Adrenal gland (tissue), 12 donors: ENCODE results near the gene SIK2. TPM values are rescaled to one million over a fixed set of nuclear protein-coding genes. Genes with fewer than 3 reads are reported as not detected.

Experiments used
- DNase-seq, 7 donors: peaks; one replicate each; pipeline ENCODE4 v3.0.0-alpha.2; 2019 to 2020
- H3K27ac ChIP-seq, 5 donors: fragments of 200-600 bp; sonication (generic) in 4 of 5; 1 replicate in 3 of 5; 2 replicates in 2 of 5; pipeline versions ENCODE4 v1.5.1 to v1.8.0; 2016 to 2020; ENCODE audit warnings: mild to moderate bottlenecking in 1 of 5
- H3K27me3 ChIP-seq: fragments of 200-600 bp; 2 replicates; pipeline ENCODE4 v1.8.0; 2021
- H3K36me3 ChIP-seq, 2 donors: fragments of 200-600 bp; replicated peaks in 1 of 2; 1 replicate in 1 of 2; 2 replicates in 1 of 2; pipeline versions ENCODE4 v1.5.1 to v1.8.0; 2018 to 2022
- H3K4me1 ChIP-seq, 2 donors: fragments of 200-600 bp; replicated peaks in 1 of 2; 1 replicate in 1 of 2; 2 replicates in 1 of 2; pipeline versions ENCODE4 v1.5.1 to v1.8.0; 2018 to 2021
- H3K4me3 ChIP-seq, 4 donors: fragments of 200-600 bp; sonication (generic) in 3 of 4; one replicate each; pipeline ENCODE4 v1.5.1; 2016 to 2018
- H3K9me3 ChIP-seq, 3 donors: fragments of 200-600 bp; sonication (generic) in 1 of 3; replicated peaks in 1 of 3; 1 replicate in 2 of 3; 2 replicates in 1 of 3; pipeline versions ENCODE4 v1.5.1 to v1.8.0; 2016 to 2021
- CTCF ChIP-seq, 6 experiments: fragments of 450-650 bp in 4 of 6; fragments of 200-600 bp in 2 of 6; sonication (generic) in 1 of 6; IDR thresholded peaks; 1 replicate in 5 of 6; 2 replicates in 1 of 6; pipeline versions ENCODE4 v1.5.1 to v1.8.0; 2016 to 2021; ENCODE audit warnings: antibody characterized with exemption in 6 of 6, mild to moderate bottlenecking in 2 of 6, moderate library complexity in 1 of 6
- POLR2A ChIP-seq, 2 donors: fragments of 450-650 bp; IDR thresholded peaks; one replicate each; pipeline ENCODE4 v1.6.1; 2017; ENCODE audit warnings: antibody characterized with exemption in 2 of 2, mild to moderate bottlenecking in 2 of 2, moderate library complexity in 1 of 2
- WGBS, 4 donors: extraction: QIAGEN DNeasy Blood & Tissue Kit in 2 of 4; methylation state at CpG; one replicate each; pipeline versions ENCODE4 v1.1.5 to v1.1.7; 2013 to 2017; 5-methylcytosine and 5-hydroxymethylcytosine counted together
- intact Hi-C, 2 donors: fragments of 100-400 bp; cut with DNase I; formaldehyde crosslinking; loops; one replicate each; pipeline versions ENCODE4 v1.14.1 to v1.15.0; 2022 to 2023
- polyA plus RNA-seq, 3 donors: library from polyadenylated mRNA; stranded (reverse); fragments of 200-250 nt in 2 of 3; fragments of 350-450 nt in 1 of 3; fragmentation: Illumina TruSeq in 1 of 3; extraction: RNeasy Lipid Tissue Mini Kit (QIAGEN cat#74804) in 1 of 3; gene quantifications; one replicate each; pipeline ENCODE4 v1.2.3, GENCODE V29; 2013 to 2014
- total RNA-seq, 9 donors: library from RNA; depleted of rRNA in 4 of 9; stranded (reverse); fragments of >200 nt in 4 of 9; fragments of 120-200 nt in 1 of 9; fragmentation: NEBNext Ultra II Directional in 1 of 9; extraction: Animal tissue kit (Norgen Biotek cat#: 25700) in 1 of 9; gene quantifications; one replicate each; pipeline versions ENCODE4 v1.1.0 to v1.2.4, GENCODE V29; 2013 to 2023
- donor health status: healthy with polysubstance abuse.
- donor health status: Bipolar disorder and iron deficiency.
- donor health status: DM: yes; HTN: yes; CAD: no.
- donor health status: DM: no; HTN: no; CAD: no.
- donor health status: DM: no; HTN: no; CAD: no.
- donor health status: DM: yes; HTN: yes; CAD: no.

SIK2 gene
- total and polyA plus RNA-seq, 12 donors, result 7.6 to 33.0 (median 25.3) TPM

GRCh38 chr11:111573821-111574249, 28.4 kb upstream of the SIK2 start:
- no peaks in the 10 kb centered on the region for H3K36me3 ChIP-seq
- no peak overlapping the region for H3K27ac ChIP-seq
- no peak for TF ChIP-seq POLR2A (IDR thresholded peaks at IDR 0.05)
- TF ChIP-seq CTCF (IDR thresholded peaks at IDR 0.05), result no peak
- no peak overlapping the region for H3K4me3 ChIP-seq
- DNase-seq, result no peak
- 49 to 59% (median 57%) methylated on average over 4 of the region's 4 CpGs for WGBS, 4 donors
- no peaks in the 10 kb centered on the region for H3K27me3 ChIP-seq
- peaks cover 0 to 3% of the 10 kb centered on the region in 2 donors for H3K4me1 ChIP-seq
- intact Hi-C loops, result no loop called here
- no peaks in the 10 kb centered on the region for H3K9me3 ChIP-seq

DNA sequence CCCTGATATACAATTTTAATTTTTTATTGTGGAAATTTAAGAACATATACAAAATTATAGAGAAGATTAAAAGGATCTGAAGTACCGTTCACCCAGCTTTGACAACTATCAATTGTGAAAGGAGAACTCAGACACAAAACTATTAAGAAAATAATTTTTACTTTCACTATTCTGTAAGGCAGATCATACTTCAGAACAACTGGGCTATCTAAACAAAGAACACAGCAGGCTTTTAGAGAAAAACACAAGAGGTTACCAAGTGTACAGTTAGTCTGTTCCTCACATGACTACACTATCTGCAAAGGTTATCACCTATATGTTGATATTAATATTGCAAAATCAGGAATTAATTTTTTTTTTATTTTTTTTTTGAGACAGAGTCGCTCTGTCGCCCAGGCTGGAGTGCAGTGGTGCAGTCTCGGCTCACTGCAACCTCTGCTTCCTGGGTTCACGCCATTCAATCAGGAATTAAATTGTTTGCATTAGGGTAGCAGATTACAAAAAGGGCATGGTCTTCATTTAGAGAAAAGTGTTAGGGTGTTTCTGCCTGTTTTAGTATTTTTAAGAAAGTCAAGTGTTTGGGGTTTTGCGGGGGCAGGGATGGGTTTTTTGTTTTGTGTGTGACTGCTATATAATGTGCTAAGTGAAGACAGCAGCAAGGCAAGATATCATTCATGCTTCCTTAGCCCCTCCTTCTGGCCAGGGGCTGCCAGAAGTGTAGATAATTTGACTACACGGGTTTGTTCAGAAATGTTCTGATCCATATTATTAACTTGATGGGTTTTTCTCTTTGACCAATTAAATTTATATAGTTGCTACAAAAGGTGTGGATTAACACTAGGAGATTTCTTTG, 27.6 kb upstream of the SIK2 start:
- DNase-seq, result no peak
- H3K27ac ChIP-seq, result no peak overlapping the region
- WGBS, 4 donors, result 46 to 56% (median 55%) methylated on average over 7 of the region's 7 CpGs
- no peak for TF ChIP-seq CTCF (IDR thresholded peaks at IDR 0.05)
- TF ChIP-seq POLR2A (IDR thresholded peaks at IDR 0.05), result no peak
- H3K36me3 ChIP-seq, result no peaks in the 10 kb centered on the region
- no peaks in the 10 kb centered on the region for H3K9me3 ChIP-seq
- intact Hi-C loops, result no loop called here
- peaks cover 0 to 3% of the 10 kb centered on the region in 2 donors for H3K4me1 ChIP-seq
- H3K27me3 ChIP-seq, result no peaks in the 10 kb centered on the region
- H3K4me3 ChIP-seq, result no peak overlapping the region

- H3K27ac ChIP-seq, result no peak overlapping the region
- 92 to 96% (median 93%) methylated on average over 6 of the region's 6 CpGs for WGBS, 4 donors
- intact Hi-C loops, result no loop called here
These were observed 26.5 kb upstream of the SIK2 start for GRCh38 chr11:111575740-111576139.

DNA sequence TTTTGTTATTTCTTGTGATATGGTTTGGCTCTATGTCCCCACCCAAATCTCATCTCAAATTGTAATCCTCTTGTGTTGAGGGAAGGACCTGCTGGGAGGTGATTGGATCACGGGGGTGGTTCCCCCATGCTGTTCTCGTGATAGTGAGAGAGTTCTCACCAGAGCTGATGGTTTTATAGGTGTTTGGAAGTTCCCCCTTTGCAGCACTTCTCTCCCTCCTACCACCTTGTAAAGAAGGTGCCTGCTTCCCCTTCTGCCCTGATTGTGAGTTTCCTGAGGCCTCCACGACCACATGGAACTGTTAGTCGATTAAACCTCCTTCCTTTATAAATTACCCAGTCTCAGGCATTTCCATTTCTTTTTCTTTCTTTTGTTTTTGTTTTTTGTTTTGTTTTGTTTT, 24.4 kb upstream of the SIK2 start:
- Histone ChIP-seq H3K9me3 (no peaks in the 10 kb centered on the region), H3K27ac (no peak overlapping the region), H3K27me3 (no peaks in the 10 kb centered on the region), H3K4me3 (no peak overlapping the region), H3K36me3 (no peaks in the 10 kb centered on the region), H3K4me1 (no peaks in the 10 kb centered on the region)
- intact Hi-C loops, result loop anchor here in 1 of 2 donors (2.0 kb wide), 1 partner anchor 15 kb away; no protein-coding TSS in a partner anchor
- TF ChIP-seq CTCF (IDR thresholded peaks at IDR 0.05), result no peak
- no peak for TF ChIP-seq POLR2A (IDR thresholded peaks at IDR 0.05)
- WGBS, 4 donors, result 75 to 79% (median 78%) methylated on average over 4 of the region's 4 CpGs
- no peak for DNase-seq

More at GRCh38 chr11:111575740-111576139, 26.5 kb upstream of the SIK2 start:
- H3K4me1 ChIP-seq, result peaks cover 0 to 3% of the 10 kb centered on the region in 2 donors
- H3K27me3 ChIP-seq, result no peaks in the 10 kb centered on the region
- no peaks in the 10 kb centered on the region for H3K9me3 ChIP-seq
- no peaks in the 10 kb centered on the region for H3K36me3 ChIP-seq
- TF ChIP-seq CTCF (IDR thresholded peaks at IDR 0.05), result no peak
- no peak for TF ChIP-seq POLR2A (IDR thresholded peaks at IDR 0.05)
- H3K4me3 ChIP-seq, result no peak overlapping the region
- no peak for DNase-seq
